ENCODE results near the gene ABLIM1. TPM values are rescaled to one million over a fixed set of nuclear protein-coding genes. Genes with fewer than 3 reads are reported as not detected.
"Not testable (repeated sequence)": the region's sequence is repeated elsewhere in the genome, so short reads cannot be mapped to it uniquely, and the experiment has no call there.

The ABLIM1 gene
- total and polyA plus RNA-seq, 10 of the 15 experiments (the other 5 are each of a cell fraction or from before 2014, with no cell fraction given) = 14.2 to 50.5 (median 28.1) TPM

DNA sequence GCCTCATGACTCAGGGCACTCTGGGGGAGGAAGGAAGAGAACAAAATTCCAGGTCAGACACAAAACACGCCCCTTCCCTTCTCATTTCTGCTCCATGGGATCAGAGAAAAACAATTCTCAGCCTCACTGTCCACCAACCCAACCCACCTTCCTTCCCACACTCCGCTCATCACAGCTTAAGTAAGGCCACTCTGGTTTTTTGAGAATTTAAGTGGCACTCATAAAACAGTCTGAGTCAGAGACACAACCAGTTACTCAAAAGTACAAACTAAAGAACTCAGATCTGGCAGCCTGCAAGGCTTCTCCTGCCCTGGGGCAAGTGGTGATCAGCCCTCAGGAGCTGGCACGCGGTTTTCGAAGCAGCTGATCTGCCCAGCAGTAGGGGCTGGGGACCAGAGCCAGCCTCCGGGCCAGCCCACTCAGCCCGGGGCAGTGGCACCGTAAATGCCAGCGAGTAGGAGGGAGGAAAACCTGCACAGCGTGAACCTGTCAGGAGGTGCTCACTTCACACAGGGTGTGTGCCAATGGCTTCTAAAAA lies 39.1 kb upstream of the ABLIM1 start:
- no peak for DNase-seq (ENCODE audit: low read depth, low spot score)
- no peak for FAIRE-seq
- Histone ChIP-seq H3K9me3 (replicated peaks; ENCODE audit: control insufficient read depth, insufficient read depth, low read length) (no peaks in the 10 kb centered on the region), H3K79me2 (ENCODE audit: control insufficient read depth, insufficient read depth, low read length) (no peaks in the 10 kb centered on the region), H3K4me3 (no peak overlapping the region), H3K4me2 (ENCODE audit: control insufficient read depth, insufficient read depth) (no peak overlapping the region), H3K4me1 (ENCODE audit: control insufficient read depth, insufficient read depth, low read length) (no peaks in the 10 kb centered on the region), H3K27me3 (replicated peaks in 1 of 2; ENCODE audit: control insufficient read depth in 2 of 2, insufficient read depth in 2 of 2, low read length in 1 of 2) (no peaks in the 10 kb centered on the region; a peak in 2 of 4 replicates), H3K9ac (ENCODE audit: control insufficient read depth, insufficient read depth, low read length) (no peak overlapping the region), H3K27ac (ENCODE audit: control insufficient read depth, insufficient read depth) (no peak overlapping the region), H4K20me1 (ENCODE audit: control insufficient read depth, insufficient read depth) (no peaks in the 10 kb centered on the region), H3K36me3 (ENCODE audit: control insufficient read depth in 2 of 2, insufficient read depth in 2 of 2, low read length in 1 of 2) (no peaks in the 10 kb centered on the region), H2AFZ (ENCODE audit: control insufficient read depth, low read depth, low read length) (no peak overlapping the region)
- CTCF ChIA-PET = interaction anchor here (1.2 kb wide), 1 partner anchor 147 kb away, joined by 3 read pairs; no protein-coding TSS in a partner anchor
- RAD21 ChIA-PET (ENCODE audit: unreplicated experiment) = no interaction called here
- SMC1A ChIA-PET (ENCODE audit: uncharacterized antibody, unreplicated experiment) = no interaction called here
- WGBS (ENCODE audit: insufficient coverage, insufficient replicate concordance, low lambda C conversion rate, missing lambda C conversion rate) = 0% methylated on average over 10 of the region's 10 CpGs
- intact Hi-C loops (cut with micrococcal nuclease; ENCODE audit: unreplicated experiment) (no loop called here), in situ Hi-C loops (cut with MboI) (loop anchor here (5.0 kb wide), 1 partner anchor 225 kb away; no protein-coding TSS in a partner anchor)
- POLR2A ChIA-PET = no interaction called here
- BruUV-seq (replicated peaks) = no TSS peak
- TF ChIP-seq RB1 (IDR thresholded peaks at IDR 0.05; ENCODE audit: borderline replicate concordance) = no peak
- no peak for TF ChIP-seq MEF2B (IDR thresholded peaks at IDR 0.05; ENCODE audit: partially characterized antibody, poor library complexity, severe bottlenecking)
- no peak for TF ChIP-seq MTA3 (IDR thresholded peaks at IDR 0.05; ENCODE audit: borderline replicate concordance, low read length)
- TF ChIP-seq, protein P1, sequence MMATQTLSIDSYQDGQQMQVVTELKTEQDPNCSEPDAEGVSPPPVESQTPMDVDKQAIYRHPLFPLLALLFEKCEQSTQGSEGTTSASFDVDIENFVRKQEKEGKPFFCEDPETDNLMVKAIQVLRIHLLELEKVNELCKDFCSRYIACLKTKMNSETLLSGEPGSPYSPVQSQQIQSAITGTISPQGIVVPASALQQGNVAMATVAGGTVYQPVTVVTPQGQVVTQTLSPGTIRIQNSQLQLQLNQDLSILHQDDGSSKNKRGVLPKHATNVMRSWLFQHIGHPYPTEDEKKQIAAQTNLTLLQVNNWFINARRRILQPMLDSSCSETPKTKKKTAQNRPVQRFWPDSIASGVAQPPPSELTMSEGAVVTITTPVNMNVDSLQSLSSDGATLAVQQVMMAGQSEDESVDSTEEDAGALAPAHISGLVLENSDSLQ (IDR thresholded peaks at IDR 0.05) = no peak
- no peak for TF ChIP-seq ZZZ3 (IDR thresholded peaks at IDR 0.05; ENCODE audit: control insufficient read depth, insufficient read length, low read depth)
- no peak for TF ChIP-seq MXI1 (IDR thresholded peaks at IDR 0.05; ENCODE audit: low read depth, low read length)
- no peak for ATAC-seq

GRCh38 chr10:114696301-114696700 lies 38.2 kb upstream of the ABLIM1 start:
- H3K9me3 ChIP-seq (replicated peaks; ENCODE audit: control insufficient read depth, insufficient read depth, low read length); intact Hi-C loops (cut with micrococcal nuclease; ENCODE audit: unreplicated experiment): not testable (repeated sequence)

More at GRCh38 chr10:114696301-114696700, 38.2 kb upstream of the ABLIM1 start:
- H3K4me2 ChIP-seq (ENCODE audit: control insufficient read depth, insufficient read depth); H3K4me1 ChIP-seq (ENCODE audit: control insufficient read depth, insufficient read depth, low read length); POLR2A ChIA-PET; FAIRE-seq; H3K27me3 ChIP-seq (replicated peaks in 1 of 2; ENCODE audit: control insufficient read depth in 2 of 2, insufficient read depth in 2 of 2, low read length in 1 of 2); BruUV-seq (replicated peaks); H3K27ac ChIP-seq (ENCODE audit: control insufficient read depth, insufficient read depth); H3K4me3 ChIP-seq; H2AFZ ChIP-seq (ENCODE audit: control insufficient read depth, low read depth, low read length); H3K9ac ChIP-seq (ENCODE audit: control insufficient read depth, insufficient read depth, low read length); H3K36me3 ChIP-seq (ENCODE audit: control insufficient read depth in 2 of 2, insufficient read depth in 2 of 2, low read length in 1 of 2); RAD21 ChIA-PET (ENCODE audit: unreplicated experiment); ATAC-seq; SMC1A ChIA-PET (ENCODE audit: uncharacterized antibody, unreplicated experiment); H4K20me1 ChIP-seq (ENCODE audit: control insufficient read depth, insufficient read depth); H3K79me2 ChIP-seq (ENCODE audit: control insufficient read depth, insufficient read depth, low read length); DNase-seq (ENCODE audit: low read depth, low spot score): not testable (repeated sequence)
- CTCF ChIA-PET = interaction anchor here (0.6 to 4.6 kb wide), 3 partner anchors 224 to 607 kb away, joined by 3 to 35 read pairs (median 7); no protein-coding TSS in a partner anchor
- in situ Hi-C loops (cut with MboI) = loop anchor here (5.0 kb wide), 1 partner anchor 224 kb away; no protein-coding TSS in a partner anchor
